Peyer's patch (tissue), 4 donors: ENCODE data around the gene ADAMTSL2.

ENCODE experiments used
- CTCF ChIP-seq, 6 experiments: fragments of 450-650 bp in 4 of 6; fragments of 200-600 bp in 2 of 6; sonication (generic) in 1 of 6; IDR thresholded peaks; one replicate each; pipeline ENCODE4 v1.5.1; 2017 to 2019; ENCODE audit warnings: antibody characterized with exemption in 6 of 6, mild to moderate bottlenecking in 3 of 6, moderate library complexity in 1 of 6
- POLR2A ChIP-seq, 2 donors: fragments of 450-650 bp; IDR thresholded peaks; one replicate each; pipeline ENCODE4 v1.5.1; 2017; ENCODE audit warnings: antibody characterized with exemption in 2 of 2, mild to moderate bottlenecking in 2 of 2, moderate library complexity in 2 of 2

DNA sequence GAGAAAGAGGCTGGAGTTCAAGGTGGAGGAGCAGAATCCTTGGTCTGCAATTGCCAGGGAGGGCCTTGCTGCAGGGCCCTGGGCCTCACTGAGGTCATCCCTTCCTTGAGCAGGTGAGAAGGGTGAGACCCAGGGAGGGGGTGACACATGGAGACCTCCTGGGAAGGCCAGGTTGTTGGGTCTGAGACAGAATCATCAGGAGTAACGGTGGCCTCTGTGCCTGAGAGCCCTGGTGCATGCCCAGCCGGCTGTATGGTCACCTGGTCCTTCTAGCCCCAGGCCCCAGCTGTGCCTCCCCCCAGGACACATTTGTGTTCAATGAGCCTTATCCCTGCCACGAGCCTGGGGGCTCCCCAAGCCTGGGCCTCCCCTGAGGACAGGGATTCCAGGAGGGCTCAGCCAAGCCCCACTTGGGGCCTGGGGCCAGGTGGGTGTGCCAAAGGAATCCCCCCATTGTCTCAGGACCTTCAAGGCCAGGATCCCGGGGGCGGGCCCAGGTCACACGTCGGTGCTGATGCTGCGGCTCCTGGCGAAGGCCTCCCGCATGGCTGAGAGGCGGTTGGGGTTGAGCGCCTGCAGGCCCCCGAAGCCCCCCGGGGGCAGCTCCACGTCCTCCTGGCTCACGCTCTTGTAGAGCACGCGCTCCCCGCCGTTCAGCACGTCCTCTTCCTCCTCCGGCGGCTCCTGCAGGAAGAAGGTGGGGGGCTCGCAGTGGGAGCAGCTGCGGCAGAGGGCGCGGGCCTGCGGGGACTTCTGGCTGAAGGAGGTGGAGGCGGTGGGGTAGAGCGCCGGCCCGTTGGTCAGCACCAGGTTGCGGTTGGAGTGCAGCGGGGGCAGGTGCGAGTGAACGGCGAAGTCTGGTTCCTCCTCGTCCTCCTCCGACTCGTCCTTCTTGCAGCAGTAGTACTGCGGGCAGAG, 44.3 kb downstream of the ADAMTSL2 start:
- no peak for TF ChIP-seq CTCF (IDR thresholded peaks at IDR 0.05)
- no peak for TF ChIP-seq POLR2A (IDR thresholded peaks at IDR 0.05)
